ENCODE results near the gene ZNF189.

The ZNF189 gene

GRCh38 chr9:101451498-101451897, 52.8 kb downstream of the ZNF189 start:
- TF ChIP-seq, protein P1, sequence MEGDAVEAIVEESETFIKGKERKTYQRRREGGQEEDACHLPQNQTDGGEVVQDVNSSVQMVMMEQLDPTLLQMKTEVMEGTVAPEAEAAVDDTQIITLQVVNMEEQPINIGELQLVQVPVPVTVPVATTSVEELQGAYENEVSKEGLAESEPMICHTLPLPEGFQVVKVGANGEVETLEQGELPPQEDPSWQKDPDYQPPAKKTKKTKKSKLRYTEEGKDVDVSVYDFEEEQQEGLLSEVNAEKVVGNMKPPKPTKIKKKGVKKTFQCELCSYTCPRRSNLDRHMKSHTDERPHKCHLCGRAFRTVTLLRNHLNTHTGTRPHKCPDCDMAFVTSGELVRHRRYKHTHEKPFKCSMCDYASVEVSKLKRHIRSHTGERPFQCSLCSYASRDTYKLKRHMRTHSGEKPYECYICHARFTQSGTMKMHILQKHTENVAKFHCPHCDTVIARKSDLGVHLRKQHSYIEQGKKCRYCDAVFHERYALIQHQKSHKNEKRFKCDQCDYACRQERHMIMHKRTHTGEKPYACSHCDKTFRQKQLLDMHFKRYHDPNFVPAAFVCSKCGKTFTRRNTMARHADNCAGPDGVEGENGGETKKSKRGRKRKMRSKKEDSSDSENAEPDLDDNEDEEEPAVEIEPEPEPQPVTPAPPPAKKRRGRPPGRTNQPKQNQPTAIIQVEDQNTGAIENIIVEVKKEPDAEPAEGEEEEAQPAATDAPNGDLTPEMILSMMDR (IDR thresholded peaks at IDR 0.05) = no peak
- Histone ChIP-seq H3K9me3 (no peaks in the 10 kb centered on the region), H3K36me3 (no peaks in the 10 kb centered on the region), H3K27ac (no peak overlapping the region), H3K27me3 (peaks cover 0 to 4% of the 10 kb centered on the region in 2 donors), H3K4me1 (peaks cover 0 to 10% (median 0%) of the 10 kb centered on the region in 4 donors), H3K4me3 (no peak overlapping the region)
- no peak for DNase-seq
- intact Hi-C loops (cut with DNase I; ENCODE audit: low total_unique reads) = no loop called here

DNA sequence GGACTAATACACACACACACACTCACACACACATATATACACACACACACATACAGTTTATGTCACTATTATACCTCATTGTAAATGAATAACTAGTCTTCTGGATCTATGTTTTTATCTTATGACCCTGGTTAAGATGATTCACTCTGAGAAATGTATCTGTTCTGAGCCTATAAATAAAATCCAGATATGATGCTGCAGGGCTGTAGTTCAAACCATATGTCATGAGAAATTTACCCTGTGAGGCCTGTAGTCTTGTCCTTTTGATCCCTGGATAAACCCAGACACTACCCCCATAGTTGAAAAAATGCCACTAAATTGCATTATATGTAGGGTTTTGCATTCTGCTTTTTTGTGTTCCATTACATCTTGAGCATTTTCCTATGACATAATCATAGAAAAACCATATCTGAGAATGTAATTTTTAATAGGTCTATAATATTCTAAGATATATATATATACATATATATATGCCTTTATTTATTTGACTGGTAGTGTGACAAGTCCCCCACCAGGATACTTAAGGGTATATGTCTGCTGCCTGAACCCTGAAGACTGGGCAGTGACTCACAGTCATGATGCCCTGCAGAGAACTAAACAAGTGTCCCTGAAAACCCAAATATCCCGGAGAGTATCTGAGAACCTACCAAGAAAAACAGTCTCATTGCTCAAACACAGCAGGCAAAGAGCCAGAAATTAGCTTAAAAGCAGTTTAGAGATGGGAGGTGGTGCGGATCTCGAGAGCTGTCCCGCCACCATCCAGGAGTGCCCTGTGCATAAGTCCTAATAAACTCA, 55.3 kb downstream of the ZNF189 start:
- Histone ChIP-seq H3K4me1 (peaks cover 0 to 9% (median 0%) of the 10 kb centered on the region in 4 donors), H3K9me3 (no peaks in the 10 kb centered on the region), H3K4me3 (no peak overlapping the region), H3K27me3 (peaks cover 0 to 4% of the 10 kb centered on the region in 2 donors), H3K36me3 (no peaks in the 10 kb centered on the region), H3K27ac (no peak overlapping the region)
- DNase-seq = no peak
- TF ChIP-seq, protein P1 (IDR thresholded peaks at IDR 0.05) = no peak
- intact Hi-C loops (cut with DNase I; ENCODE audit: low total_unique reads) = no loop called here

DNA sequence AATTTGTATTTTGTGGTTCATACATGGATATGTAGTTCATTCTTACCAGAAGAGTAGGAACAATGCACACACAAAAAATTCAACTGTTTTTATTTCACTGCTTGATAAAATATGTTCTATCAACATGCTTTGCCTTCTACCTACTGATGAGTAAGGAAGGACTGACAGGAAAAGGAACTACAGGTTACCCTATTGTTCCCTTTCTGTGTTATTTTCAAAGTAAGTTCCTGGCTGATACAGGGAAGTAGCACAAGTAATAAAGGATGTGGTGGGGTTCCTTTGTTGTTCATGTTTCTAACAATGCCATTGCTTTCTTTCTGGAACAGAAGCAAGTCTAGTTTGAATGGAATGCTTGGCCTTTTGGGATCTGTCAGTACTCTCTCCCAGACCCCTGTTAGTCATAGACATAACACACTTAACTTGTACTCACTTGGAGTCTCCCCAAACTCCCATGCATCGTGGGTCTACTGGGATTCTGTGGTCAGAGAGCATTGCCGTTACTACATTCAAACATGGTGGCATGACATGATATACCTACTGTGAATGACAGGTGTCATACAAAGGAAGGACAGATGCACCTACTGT, 57.1 kb downstream of the ZNF189 start:
- no peak overlapping the region for H3K4me3 ChIP-seq
- no peaks in the 10 kb centered on the region for H3K4me1 ChIP-seq
- intact Hi-C loops (cut with DNase I; ENCODE audit: low total_unique reads) = no loop called here
- no peak for DNase-seq
- no peak overlapping the region for H3K27ac ChIP-seq
- TF ChIP-seq, protein P1 (IDR thresholded peaks at IDR 0.05) = no peak
- no peaks in the 10 kb centered on the region for H3K9me3 ChIP-seq
- H3K36me3 ChIP-seq = no peaks in the 10 kb centered on the region
- peaks cover 0 to 4% of the 10 kb centered on the region in 2 donors for H3K27me3 ChIP-seq

GRCh38 chr9:101457003-101457402, 58.4 kb downstream of the ZNF189 start:
- intact Hi-C loops (cut with DNase I; ENCODE audit: low total_unique reads) = no loop called here

GRCh38 chr9:101458963-101459631, 60.4 kb downstream of the ZNF189 start:
- TF ChIP-seq, protein P1 (IDR thresholded peaks at IDR 0.05) = peak; percentile 78 to 81
- Histone ChIP-seq H3K4me3 (no peak overlapping the region), H3K36me3 (no peaks in the 10 kb centered on the region), H3K27me3 (peaks cover 0 to 3% of the 10 kb centered on the region in 2 donors), H3K4me1 (no peaks in the 10 kb centered on the region), H3K27ac (no peak overlapping the region), H3K9me3 (no peaks in the 10 kb centered on the region)
- intact Hi-C loops (cut with DNase I; ENCODE audit: low total_unique reads) = loop anchor here (2.0 kb wide), 1 partner anchor 70 kb away; no protein-coding TSS in a partner anchor
- no peak for DNase-seq

More at GRCh38 chr9:101457003-101457402, 58.4 kb downstream of the ZNF189 start:
- Histone ChIP-seq H3K4me3 (no peak overlapping the region), H3K27me3 (peaks cover 0 to 4% of the 10 kb centered on the region in 2 donors), H3K9me3 (no peaks in the 10 kb centered on the region), H3K4me1 (no peaks in the 10 kb centered on the region), H3K27ac (no peak overlapping the region), H3K36me3 (no peaks in the 10 kb centered on the region)
- TF ChIP-seq, protein P1 (IDR thresholded peaks at IDR 0.05) = no peak
- no peak for DNase-seq

Measured in tibial artery (tissue), 4 donors.